ENCODE measurements around the gene OR2F2.

OR2F2 gene

GRCh38 chr7:143934526-143935325 is at the start of gene OR2F2:
OR2F2 (plus strand) TSS chr7:143935233; CDS start chr7:143935233, 0 bp downstream.
- no peak for DNase-seq

- no peak for DNase-seq
Observed at GRCh38 chr7:143885951-143886350, 49.1 kb upstream of the OR2F2 start.

GRCh38 chr7:143886826-143887477 is 48.1 kb upstream of the OR2F2 start:
- no peak for DNase-seq

- no peak for DNase-seq
Observed at GRCh38 chr7:143889068-143889467, 46.0 kb upstream of the OR2F2 start.

- DNase-seq, result no peak
Observed at GRCh38 chr7:143890558-143890957, 44.5 kb upstream of the OR2F2 start.

- DNase-seq, result no peak
Observed at GRCh38 chr7:143891457-143891856, 43.6 kb upstream of the OR2F2 start.

- no peak for DNase-seq
Observed at GRCh38 chr7:143892527-143893300, 42.3 kb upstream of the OR2F2 start.

- DNase-seq, result no peak
Observed at GRCh38 chr7:143896667-143897066, 38.4 kb upstream of the OR2F2 start.

GRCh38 chr7:143898810-143899209 is 36.2 kb upstream of the OR2F2 start:
- DNase-seq, result no peak

- peak in 1 of 3 experiments; percentile 29 for DNase-seq
Observed at GRCh38 chr7:143900230-143900766, 34.7 kb upstream of the OR2F2 start.

GRCh38 chr7:143901332-143901667 is 33.7 kb upstream of the OR2F2 start:
- DNase-seq, result peak in 1 of 3 experiments; percentile 26

GRCh38 chr7:143901668-143902331 is 33.2 kb upstream of the OR2F2 start, which contains the start of gene TCAF1:
TCAF1 (minus strand) TSS chr7:143902176; CDS start chr7:143876608, 25,568 bp downstream.
- peak; percentile 80 to 99 (median 98) for DNase-seq

- peak in 1 of 3 experiments; percentile 37 for DNase-seq
Observed at GRCh38 chr7:143902332-143902899, 32.6 kb upstream of the OR2F2 start.

- DNase-seq, result no peak
Observed at GRCh38 chr7:143905509-143905908, 29.5 kb upstream of the OR2F2 start.

GRCh38 chr7:143906151-143906550 is 28.9 kb upstream of the OR2F2 start:
- DNase-seq, result no peak

- no peak for DNase-seq
Observed at GRCh38 chr7:143906895-143907294, 28.1 kb upstream of the OR2F2 start.

- DNase-seq, result no peak
Observed at GRCh38 chr7:143908120-143908519, 26.9 kb upstream of the OR2F2 start.

- no peak for DNase-seq
Observed at GRCh38 chr7:143909863-143910262, 25.2 kb upstream of the OR2F2 start.

GRCh38 chr7:143910473-143911248 is 24.4 kb upstream of the OR2F2 start:
- DNase-seq, result no peak

GRCh38 chr7:143913945-143914615 is 21.0 kb upstream of the OR2F2 start:
- no peak for DNase-seq

Measured in NCI-H1417 (cell line).